ENCODE data around the gene KCND2. TPM values are rescaled to one million over a fixed set of nuclear protein-coding genes. Genes with fewer than 3 reads are reported as not detected.

Gene KCND2
- total and polyA plus RNA-seq, 3 donors from 2014 or later, result 3.8 to 6.1 (median 5.1) TPM

DNA sequence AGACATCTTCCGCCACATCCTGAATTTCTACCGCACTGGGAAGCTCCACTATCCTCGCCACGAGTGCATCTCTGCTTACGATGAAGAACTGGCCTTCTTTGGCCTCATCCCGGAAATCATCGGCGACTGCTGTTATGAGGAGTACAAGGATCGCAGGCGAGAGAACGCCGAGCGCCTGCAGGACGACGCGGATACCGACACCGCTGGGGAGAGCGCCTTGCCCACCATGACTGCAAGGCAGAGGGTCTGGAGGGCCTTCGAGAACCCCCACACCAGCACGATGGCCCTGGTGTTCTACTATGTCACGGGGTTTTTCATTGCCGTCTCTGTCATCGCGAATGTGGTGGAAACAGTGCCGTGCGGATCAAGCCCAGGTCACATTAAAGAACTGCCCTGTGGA is 1.9 kb downstream of the KCND2 start:
- Histone ChIP-seq H3K4me3 (peak overlapping the region; percentile 2 to 53), H3K4me1 (no peaks in the 10 kb centered on the region), H3K27ac (no peak overlapping the region), H3K36me3 (ENCODE audit: low read depth, missing control alignments) (no peaks in the 10 kb centered on the region), H3K9me3 (no peaks in the 10 kb centered on the region), H3K27me3 (no peaks in the 10 kb centered on the region)
- 84 to 88% methylated on average over 16 to 27 of the region's 27 CpGs for WGBS, 2 donors
- no peak for DNase-seq
- TF ChIP-seq, protein P1, sequence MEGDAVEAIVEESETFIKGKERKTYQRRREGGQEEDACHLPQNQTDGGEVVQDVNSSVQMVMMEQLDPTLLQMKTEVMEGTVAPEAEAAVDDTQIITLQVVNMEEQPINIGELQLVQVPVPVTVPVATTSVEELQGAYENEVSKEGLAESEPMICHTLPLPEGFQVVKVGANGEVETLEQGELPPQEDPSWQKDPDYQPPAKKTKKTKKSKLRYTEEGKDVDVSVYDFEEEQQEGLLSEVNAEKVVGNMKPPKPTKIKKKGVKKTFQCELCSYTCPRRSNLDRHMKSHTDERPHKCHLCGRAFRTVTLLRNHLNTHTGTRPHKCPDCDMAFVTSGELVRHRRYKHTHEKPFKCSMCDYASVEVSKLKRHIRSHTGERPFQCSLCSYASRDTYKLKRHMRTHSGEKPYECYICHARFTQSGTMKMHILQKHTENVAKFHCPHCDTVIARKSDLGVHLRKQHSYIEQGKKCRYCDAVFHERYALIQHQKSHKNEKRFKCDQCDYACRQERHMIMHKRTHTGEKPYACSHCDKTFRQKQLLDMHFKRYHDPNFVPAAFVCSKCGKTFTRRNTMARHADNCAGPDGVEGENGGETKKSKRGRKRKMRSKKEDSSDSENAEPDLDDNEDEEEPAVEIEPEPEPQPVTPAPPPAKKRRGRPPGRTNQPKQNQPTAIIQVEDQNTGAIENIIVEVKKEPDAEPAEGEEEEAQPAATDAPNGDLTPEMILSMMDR (IDR thresholded peaks at IDR 0.05), result no peak
- no peak for TF ChIP-seq POLR2A (IDR thresholded peaks at IDR 0.05)
- intact Hi-C loops (cut with DNase I; ENCODE audit: low total_unique reads), result no loop called here

DNA sequence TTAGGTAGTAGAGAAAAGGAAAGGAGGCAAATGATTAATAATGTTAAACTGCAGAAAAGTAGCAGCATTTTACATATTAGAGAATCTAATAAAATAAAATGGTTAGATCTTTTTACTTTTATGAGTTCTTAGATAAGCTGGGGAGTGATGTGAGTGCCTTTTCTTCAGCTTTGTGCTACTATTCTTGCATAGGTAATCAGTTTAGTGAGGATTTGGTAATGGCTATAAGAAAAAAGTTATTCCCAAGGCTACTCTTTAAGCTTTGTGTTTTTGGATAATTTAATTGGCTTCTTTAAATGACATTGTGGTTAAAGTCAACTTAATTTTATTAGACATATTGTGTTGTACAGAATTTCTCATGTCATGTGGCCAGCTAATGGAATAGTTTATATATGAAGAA is 3.7 kb downstream of the KCND2 start:
- intact Hi-C loops (cut with DNase I; ENCODE audit: low total_unique reads), result no loop called here
- TF ChIP-seq, protein P1 (IDR thresholded peaks at IDR 0.05), result no peak
- no peak for TF ChIP-seq POLR2A (IDR thresholded peaks at IDR 0.05)
- Histone ChIP-seq H3K9me3 (no peaks in the 10 kb centered on the region), H3K4me3 (no peak overlapping the region), H3K4me1 (no peaks in the 10 kb centered on the region), H3K27ac (no peak overlapping the region), H3K36me3 (ENCODE audit: low read depth, missing control alignments) (no peaks in the 10 kb centered on the region), H3K27me3 (no peaks in the 10 kb centered on the region)
- DNase-seq, result no peak

DNA sequence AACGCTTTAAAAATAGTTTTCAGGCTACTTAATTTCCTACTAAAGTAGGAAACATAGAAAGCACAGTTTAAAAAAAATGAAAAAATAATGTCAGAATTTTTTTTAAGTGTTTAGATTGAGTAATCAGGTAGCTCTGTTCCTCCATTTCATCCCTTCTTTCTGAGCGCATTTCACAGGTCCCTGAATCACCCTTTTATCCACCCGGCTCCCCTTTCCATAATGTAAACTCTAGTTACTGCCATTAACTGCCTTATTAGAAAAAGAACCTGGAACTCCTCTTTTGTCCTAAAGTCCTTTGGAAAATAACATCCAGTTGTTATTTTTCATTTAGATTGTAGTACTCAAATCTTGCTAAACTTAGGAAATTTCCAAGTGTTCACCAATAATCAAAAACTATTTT is 5.8 kb downstream of the KCND2 start:
- no peak for DNase-seq
- TF ChIP-seq, protein P1 (IDR thresholded peaks at IDR 0.05), result no peak
- no peak for TF ChIP-seq POLR2A (IDR thresholded peaks at IDR 0.05)
- Histone ChIP-seq H3K4me1 (no peaks in the 10 kb centered on the region), H3K4me3 (no peak overlapping the region), H3K27ac (no peak overlapping the region), H3K36me3 (ENCODE audit: low read depth, missing control alignments) (no peaks in the 10 kb centered on the region), H3K9me3 (no peaks in the 10 kb centered on the region), H3K27me3 (no peaks in the 10 kb centered on the region)
- intact Hi-C loops (cut with DNase I; ENCODE audit: low total_unique reads), result no loop called here
- WGBS, 2 donors, result 85 to 88% methylated on average over 3 of the region's 3 CpGs

DNA sequence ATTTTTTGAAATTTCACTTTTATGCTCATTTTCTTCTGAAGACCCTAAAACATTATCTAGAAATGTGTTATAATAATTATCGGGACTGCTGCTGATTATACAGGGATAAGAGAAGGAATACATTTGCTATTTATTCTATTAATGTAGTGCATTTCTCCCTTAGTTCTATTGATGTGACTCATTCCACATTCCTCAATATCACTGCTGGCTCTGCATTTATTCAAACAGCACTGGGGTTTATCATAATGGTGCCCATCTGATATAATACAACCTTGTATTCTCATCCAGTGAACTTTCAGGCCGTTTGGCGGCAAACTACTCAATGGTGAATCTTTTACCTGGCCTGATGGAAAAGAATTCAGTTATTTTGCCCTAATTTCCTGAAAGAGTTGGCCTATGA is 7.8 kb downstream of the KCND2 start:
- TF ChIP-seq, protein P1 (IDR thresholded peaks at IDR 0.05), result no peak
- TF ChIP-seq POLR2A (IDR thresholded peaks at IDR 0.05), result no peak
- 77 to 89% methylated on average over 3 of the region's 3 CpGs for WGBS, 2 donors

DNA sequence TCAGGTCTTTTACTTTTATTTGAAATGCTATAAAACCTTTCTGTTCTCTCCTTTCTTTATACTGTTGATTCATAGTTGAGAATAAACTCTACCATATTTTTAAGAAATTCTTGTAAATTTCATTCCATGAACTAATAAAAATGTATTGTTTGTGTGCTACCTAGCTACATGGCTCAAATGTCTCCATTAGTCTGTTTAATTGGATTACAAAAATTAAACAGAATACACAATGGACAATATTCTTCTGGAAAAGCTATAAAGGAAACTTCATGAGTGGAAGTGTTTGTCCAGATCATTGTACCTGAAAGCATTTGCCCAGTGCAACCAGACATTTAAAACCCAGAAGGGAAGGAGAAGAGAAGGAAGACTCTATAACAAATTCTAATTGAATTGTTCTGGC is 20.1 kb downstream of the KCND2 start:
- Histone ChIP-seq H3K9me3 (no peaks in the 10 kb centered on the region), H3K4me1 (no peaks in the 10 kb centered on the region), H3K27ac (no peak overlapping the region), H3K27me3 (no peaks in the 10 kb centered on the region), H3K4me3 (no peak overlapping the region), H3K36me3 (ENCODE audit: low read depth, missing control alignments) (no peaks in the 10 kb centered on the region)
- intact Hi-C loops (cut with DNase I; ENCODE audit: low total_unique reads), result no loop called here
- no peak for TF ChIP-seq POLR2A (IDR thresholded peaks at IDR 0.05)
- TF ChIP-seq, protein P1 (IDR thresholded peaks at IDR 0.05), result no peak
- DNase-seq, result no peak

More for the DNA sequence above, 7.8 kb downstream of the KCND2 start:
- Histone ChIP-seq H3K27ac (no peak overlapping the region), H3K4me3 (no peak overlapping the region), H3K27me3 (no peaks in the 10 kb centered on the region), H3K9me3 (no peaks in the 10 kb centered on the region), H3K4me1 (no peaks in the 10 kb centered on the region), H3K36me3 (ENCODE audit: low read depth, missing control alignments) (no peaks in the 10 kb centered on the region)
- DNase-seq, result no peak
- intact Hi-C loops (cut with DNase I; ENCODE audit: low total_unique reads), result no loop called here

Data from testis (tissue), 3 donors.